Neural progenitor cell (in vitro differentiated cells): ENCODE measurements around the gene TBC1D3B. TPM values are rescaled to one million over a fixed set of nuclear protein-coding genes. Genes with fewer than 3 reads are reported as not detected.
A peak's percentile ranks its signal among the peaks of the same experiment; 100 is the strongest.
"Not testable (repeated sequence)": the region's sequence is repeated elsewhere in the genome, so short reads cannot be mapped to it uniquely, and the experiment has no call there.

ENCODE experiments used
- DNase-seq: peaks from one replicate; pipeline ENCODE4 v3.0.0-alpha.2; 2016; ENCODE audit warnings: low spot score
- H2AFZ ChIP-seq: fragments of 200-600 bp; sonication (generic); replicated peaks from 2 replicates; pipeline ENCODE4 v1.6.1; 2016; ENCODE audit warnings: antibody characterized with exemption
- H3F3A ChIP-seq: fragments of 200-600 bp; sonication (generic); 2 replicates; pipeline ENCODE4 v1.6.1; 2016; ENCODE audit warnings: antibody characterized with exemption, low read depth
- H3K27ac ChIP-seq: fragments of 200-600 bp; sonication (generic); 2 replicates; pipeline ENCODE4 v1.5.1; 2016; ENCODE audit warnings: mild to moderate bottlenecking
- H3K27me3 ChIP-seq: fragments of 200-600 bp; sonication (generic); 2 replicates; pipeline ENCODE4 v1.6.1; 2016; ENCODE audit warnings: mild to moderate bottlenecking, moderate library complexity
- H3K36me3 ChIP-seq: fragments of 200-600 bp; sonication (generic); 2 replicates; pipeline ENCODE4 v1.5.1; 2016
- H3K4me1 ChIP-seq: fragments of 200-600 bp; sonication (generic); 2 replicates; pipeline ENCODE4 v1.6.1; 2016; ENCODE audit warnings: mixed run types
- H3K4me2 ChIP-seq: fragments of 200-600 bp; sonication (generic); 2 replicates; pipeline ENCODE4 v1.6.1; 2016
- H3K4me3 ChIP-seq: fragments of 200-600 bp; sonication (generic); 2 replicates; pipeline ENCODE4 v1.5.1; 2016
- H3K79me2 ChIP-seq: fragments of 200-600 bp; sonication (generic); 2 replicates; pipeline ENCODE4 v1.6.1; 2016; ENCODE audit warnings: low read depth
- H3K9ac ChIP-seq: fragments of 200-600 bp; sonication (generic); 2 replicates; pipeline ENCODE4 v1.6.1; 2016
- H3K9me3 ChIP-seq: fragments of 200-600 bp; sonication (generic); 2 replicates; pipeline ENCODE4 v1.5.1; 2016; ENCODE audit warnings: low read depth
- H4K20me1 ChIP-seq: fragments of 200-600 bp; sonication (generic); 2 replicates; pipeline ENCODE4 v1.6.1; 2016; ENCODE audit warnings: low read depth
- H3K27ac Mint-ChIP-seq: 3 replicates; pipeline ENCODE4 v1.8.0; 2021; ENCODE audit warnings: mixed read lengths
- H3K27me3 Mint-ChIP-seq: 2 replicates; pipeline ENCODE4 v1.8.0; 2022; ENCODE audit warnings: low read depth, mild to moderate bottlenecking, inconsistent platforms, moderate library complexity, mixed read lengths; ENCODE audit not compliant: insufficient read depth
- H3K36me3 Mint-ChIP-seq: 3 replicates; pipeline ENCODE4 v1.8.0; 2021; ENCODE audit warnings: mixed read lengths
- H3K4me1 Mint-ChIP-seq: 3 replicates; pipeline ENCODE4 v1.8.0; 2021; ENCODE audit warnings: mixed read lengths
- H3K4me3 Mint-ChIP-seq: 3 replicates; pipeline ENCODE4 v1.8.0; 2021; ENCODE audit warnings: mild to moderate bottlenecking, moderate library complexity, mixed read lengths
- H3K9me3 Mint-ChIP-seq: 3 replicates; pipeline ENCODE4 v1.8.0; 2020; ENCODE audit warnings: mixed read lengths
- EZH2 ChIP-seq: fragments of 200-600 bp; sonication (generic); IDR thresholded peaks from 2 replicates; pipeline ENCODE4 v1.6.1; 2017; ENCODE audit warnings: antibody characterized with exemption, mild to moderate bottlenecking, moderate library complexity
- EZH2phosphoT487 ChIP-seq: fragments of 200-600 bp; sonication (generic); IDR thresholded peaks from 2 replicates; pipeline ENCODE4 v1.6.1; 2017; ENCODE audit warnings: antibody characterized with exemption
- total RNA-seq: library from RNA; depleted of rRNA; stranded (reverse); fragments of >200 nt; gene quantifications from 2 replicates; pipeline ENCODE4 v1.2.3, GENCODE V29; 2015; ENCODE audit warnings: low replicate concordance
- TF ChIP-seq, protein P1 (sequence below): fragments of 200-600 bp; sonication (generic); IDR thresholded peaks from 2 replicates; pipeline ENCODE4 v1.5.1; 2017; ENCODE audit warnings: antibody characterized with exemption, mild to moderate bottlenecking

The TBC1D3B gene
- total RNA-seq, 1 donor from 2014 or later: not detected

DNA sequence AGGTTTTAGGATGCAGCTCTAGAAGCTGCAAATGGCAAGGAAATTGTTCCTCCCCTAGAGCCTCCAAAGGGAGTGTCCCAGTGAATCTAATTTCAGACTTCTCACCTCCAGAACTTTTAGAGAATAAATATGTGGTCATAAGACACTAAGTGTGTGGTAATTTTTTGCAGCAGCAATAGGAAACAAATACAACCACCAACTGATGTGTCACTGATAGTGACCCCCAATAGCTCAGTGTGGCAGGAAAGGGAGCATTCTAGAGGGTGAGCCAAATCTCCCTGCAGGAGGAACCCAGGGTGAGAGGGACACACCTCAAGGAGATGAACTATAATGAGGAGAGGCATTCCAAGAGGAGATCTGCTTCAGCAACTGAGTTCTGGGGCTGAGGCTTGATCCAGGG lies 38.5 kb upstream of the TBC1D3B start:
- DNase-seq: no peak
- no peaks in the 10 kb centered on the region for H3K36me3 ChIP-seq
- no peaks in the 10 kb centered on the region for H3K27me3 ChIP-seq
- Mint-ChIP-seq H3K4me3 (no peak overlapping the region), H3K9me3 (peaks cover 20% of the 10 kb centered on the region), H3K27me3 (peaks cover 7% of the 10 kb centered on the region), H3K36me3 (no peaks in the 10 kb centered on the region), H3K4me1 (peaks cover 13% of the 10 kb centered on the region), H3K27ac (no peak overlapping the region)
- H4K20me1 ChIP-seq: no peaks in the 10 kb centered on the region
- H3K9ac ChIP-seq: no peak overlapping the region
- H2AFZ ChIP-seq: no peak overlapping the region
- H3K4me2 ChIP-seq: no peak overlapping the region
- no peaks in the 10 kb centered on the region for H3F3A ChIP-seq
- peaks cover 7% of the 10 kb centered on the region for H3K4me1 ChIP-seq
- no peak overlapping the region for H3K27ac ChIP-seq
- TF ChIP-seq EZH2phosphoT487: no peak
- TF ChIP-seq, protein P1, sequence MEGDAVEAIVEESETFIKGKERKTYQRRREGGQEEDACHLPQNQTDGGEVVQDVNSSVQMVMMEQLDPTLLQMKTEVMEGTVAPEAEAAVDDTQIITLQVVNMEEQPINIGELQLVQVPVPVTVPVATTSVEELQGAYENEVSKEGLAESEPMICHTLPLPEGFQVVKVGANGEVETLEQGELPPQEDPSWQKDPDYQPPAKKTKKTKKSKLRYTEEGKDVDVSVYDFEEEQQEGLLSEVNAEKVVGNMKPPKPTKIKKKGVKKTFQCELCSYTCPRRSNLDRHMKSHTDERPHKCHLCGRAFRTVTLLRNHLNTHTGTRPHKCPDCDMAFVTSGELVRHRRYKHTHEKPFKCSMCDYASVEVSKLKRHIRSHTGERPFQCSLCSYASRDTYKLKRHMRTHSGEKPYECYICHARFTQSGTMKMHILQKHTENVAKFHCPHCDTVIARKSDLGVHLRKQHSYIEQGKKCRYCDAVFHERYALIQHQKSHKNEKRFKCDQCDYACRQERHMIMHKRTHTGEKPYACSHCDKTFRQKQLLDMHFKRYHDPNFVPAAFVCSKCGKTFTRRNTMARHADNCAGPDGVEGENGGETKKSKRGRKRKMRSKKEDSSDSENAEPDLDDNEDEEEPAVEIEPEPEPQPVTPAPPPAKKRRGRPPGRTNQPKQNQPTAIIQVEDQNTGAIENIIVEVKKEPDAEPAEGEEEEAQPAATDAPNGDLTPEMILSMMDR: no peak
- no peak for TF ChIP-seq EZH2
- H3K79me2 ChIP-seq: no peaks in the 10 kb centered on the region
- no peak overlapping the region for H3K4me3 ChIP-seq
- no peaks in the 10 kb centered on the region for H3K9me3 ChIP-seq

DNA sequence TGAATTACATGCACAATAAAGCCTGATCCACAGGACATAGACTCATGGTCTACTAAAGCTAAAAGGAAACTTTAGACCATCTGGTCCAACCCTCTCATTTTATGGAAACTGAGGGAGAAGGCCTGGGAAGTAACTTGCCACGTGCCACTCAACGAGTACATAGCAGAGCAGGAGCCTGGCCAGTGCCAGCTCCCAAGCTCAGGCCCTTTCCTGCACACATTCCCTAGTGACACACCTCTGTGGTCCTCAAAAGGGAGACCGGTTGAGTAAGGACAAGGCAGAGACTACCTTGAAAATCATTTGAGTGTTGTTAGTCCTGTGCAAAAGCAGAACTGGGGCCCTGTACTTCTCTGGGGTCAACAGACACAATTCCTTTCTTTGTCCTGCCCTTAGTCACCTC lies 37.3 kb upstream of the TBC1D3B start:
- H3K27me3 Mint-ChIP-seq: peaks cover 6% of the 10 kb centered on the region
- H3K27ac Mint-ChIP-seq: no peak overlapping the region
- no peaks in the 10 kb centered on the region for H3F3A ChIP-seq
- no peaks in the 10 kb centered on the region for H3K36me3 Mint-ChIP-seq
- H3K9ac ChIP-seq: no peak overlapping the region
- DNase-seq: no peak
- peaks cover 8% of the 10 kb centered on the region for H3K9me3 Mint-ChIP-seq
- no peak overlapping the region for H2AFZ ChIP-seq
- H4K20me1 ChIP-seq: no peaks in the 10 kb centered on the region
- no peak overlapping the region for H3K4me3 Mint-ChIP-seq
- no peak overlapping the region for H3K4me2 ChIP-seq
- H3K4me1 ChIP-seq: peaks cover 7% of the 10 kb centered on the region
- H3K27me3 ChIP-seq: no peaks in the 10 kb centered on the region
- no peak overlapping the region for H3K4me3 ChIP-seq
- TF ChIP-seq EZH2phosphoT487 (no peak), EZH2 (no peak)
- TF ChIP-seq, protein P1: no peak
- H3K27ac ChIP-seq: no peak overlapping the region
- peaks cover 13% of the 10 kb centered on the region for H3K4me1 Mint-ChIP-seq
- no peaks in the 10 kb centered on the region for H3K79me2 ChIP-seq
- no peaks in the 10 kb centered on the region for H3K9me3 ChIP-seq
- H3K36me3 ChIP-seq: no peaks in the 10 kb centered on the region

DNA sequence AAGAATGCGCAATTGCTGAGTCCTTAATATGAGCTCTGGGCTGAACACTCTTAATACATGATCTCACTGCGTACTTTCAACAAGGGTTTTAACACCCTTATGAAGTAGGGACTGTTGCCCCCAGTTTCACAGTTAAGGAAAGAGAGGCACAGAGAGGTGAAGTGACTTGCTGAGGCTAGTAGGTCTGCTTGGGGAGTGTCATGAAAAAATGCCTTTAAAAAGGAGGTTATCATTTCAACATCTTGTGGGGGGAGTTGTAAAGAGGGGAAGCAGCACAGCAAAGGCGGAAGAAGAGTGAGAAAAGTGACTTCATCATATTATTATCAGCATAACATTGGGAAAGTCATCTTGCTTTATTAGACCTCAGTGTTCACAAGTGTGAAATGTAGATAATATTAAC lies 36.5 kb upstream of the TBC1D3B start:
- Mint-ChIP-seq H3K4me3 (no peak overlapping the region), H3K27ac (peak overlapping the region; percentile 1), H3K9me3 (peaks cover 3% of the 10 kb centered on the region), H3K36me3 (no peaks in the 10 kb centered on the region), H3K4me1 (peaks cover 13% of the 10 kb centered on the region), H3K27me3 (peaks cover 3% of the 10 kb centered on the region)
- no peak for DNase-seq
- Histone ChIP-seq H3K9me3 (no peaks in the 10 kb centered on the region), H3K27ac (no peak overlapping the region), H3K4me3 (no peak overlapping the region), H3K4me2 (no peak overlapping the region), H4K20me1 (no peaks in the 10 kb centered on the region), H3K27me3 (no peaks in the 10 kb centered on the region), H2AFZ (no peak overlapping the region), H3K79me2 (no peaks in the 10 kb centered on the region), H3K4me1 (peaks cover 7% of the 10 kb centered on the region), H3F3A (no peaks in the 10 kb centered on the region), H3K36me3 (no peaks in the 10 kb centered on the region), H3K9ac (no peak overlapping the region)
- TF ChIP-seq EZH2 (no peak), EZH2phosphoT487 (no peak)
- TF ChIP-seq, protein P1: no peak

DNA sequence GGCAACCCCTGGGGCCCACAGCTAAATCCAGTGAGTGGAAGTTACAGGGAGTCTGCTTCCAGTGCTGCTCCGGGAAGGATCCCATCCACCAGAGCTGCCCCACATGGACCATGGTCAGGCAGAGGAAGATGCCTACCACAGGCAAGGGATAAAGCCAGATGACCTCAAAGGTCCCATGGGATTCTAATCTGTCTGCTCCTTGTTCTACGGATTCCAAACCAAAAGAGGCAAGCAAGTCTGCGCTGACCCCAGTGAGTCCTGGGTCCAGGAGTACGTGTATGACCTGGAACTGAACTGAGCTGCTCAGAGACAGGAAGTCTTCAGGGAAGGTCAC lies 35.8 kb upstream of the TBC1D3B start:
- Histone ChIP-seq H3K4me3 (no peak overlapping the region), H3K4me2 (no peak overlapping the region), H2AFZ (no peak overlapping the region), H3K9me3 (no peaks in the 10 kb centered on the region), H3K79me2 (no peaks in the 10 kb centered on the region), H3K36me3 (no peaks in the 10 kb centered on the region), H4K20me1 (no peaks in the 10 kb centered on the region), H3K4me1 (peaks cover 7% of the 10 kb centered on the region), H3F3A (no peaks in the 10 kb centered on the region), H3K27me3 (no peaks in the 10 kb centered on the region), H3K27ac (no peak overlapping the region), H3K9ac (no peak overlapping the region)
- Mint-ChIP-seq H3K27me3 (peaks cover 3% of the 10 kb centered on the region), H3K4me1 (peaks cover 13% of the 10 kb centered on the region), H3K36me3 (no peaks in the 10 kb centered on the region), H3K9me3 (no peaks in the 10 kb centered on the region), H3K4me3 (no peak overlapping the region), H3K27ac (no peak overlapping the region)
- no peak for DNase-seq
- TF ChIP-seq EZH2phosphoT487 (no peak), EZH2 (no peak)
- TF ChIP-seq, protein P1: no peak

DNA sequence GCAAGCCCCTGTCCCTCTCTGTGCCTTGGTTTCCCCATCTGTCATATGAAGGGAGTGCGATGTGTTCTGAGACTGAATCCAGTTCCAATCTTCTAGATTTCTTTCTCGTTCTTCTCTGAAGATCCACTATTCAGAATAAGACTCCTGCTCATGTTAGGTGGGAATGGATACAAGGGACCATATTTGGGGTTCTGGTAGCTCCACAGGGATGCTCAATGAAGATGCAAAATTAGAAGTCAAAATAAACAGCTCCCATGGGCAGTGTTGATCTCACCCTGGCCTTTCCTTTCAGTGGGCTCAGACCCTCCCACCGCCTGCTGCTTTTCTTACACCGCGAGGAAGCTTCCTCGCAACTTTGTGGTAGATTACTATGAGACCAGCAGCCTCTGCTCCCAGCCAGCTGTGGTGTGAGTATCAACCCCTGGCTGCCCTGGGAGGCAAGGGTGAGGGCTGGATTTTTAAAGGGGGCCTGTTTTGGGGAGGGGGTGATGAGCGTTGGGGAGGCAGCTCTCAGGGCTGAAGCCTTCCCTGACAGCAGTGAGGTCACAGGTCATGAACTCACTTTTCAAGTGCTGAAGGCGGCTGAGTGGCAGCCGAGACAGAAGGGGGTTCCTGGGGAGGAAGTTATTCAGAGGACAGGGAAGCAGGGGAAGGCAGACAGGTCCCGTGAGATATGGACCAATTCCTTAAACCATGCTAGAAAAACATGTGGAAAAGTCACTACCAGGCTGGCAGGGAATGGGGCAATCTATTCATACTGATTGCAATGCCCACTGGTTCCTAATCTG lies 35.2 kb upstream of the TBC1D3B start:
- DNase-seq, H3K9me3 Mint-ChIP-seq, H3K9ac ChIP-seq, H3K4me3 ChIP-seq, H3K36me3 ChIP-seq, H3K79me2 ChIP-seq, H3K27ac ChIP-seq, H3K36me3 Mint-ChIP-seq, H2AFZ ChIP-seq, H3K27me3 ChIP-seq, H3F3A ChIP-seq, H3K4me1 ChIP-seq, H3K9me3 ChIP-seq, H3K4me2 ChIP-seq, H3K27me3 Mint-ChIP-seq, H4K20me1 ChIP-seq: not testable (repeated sequence)
- peak overlapping the region; percentile 17 for H3K4me3 Mint-ChIP-seq
- H3K4me1 Mint-ChIP-seq: peaks cover 13% of the 10 kb centered on the region
- peak overlapping the region; percentile 93 for H3K27ac Mint-ChIP-seq
